Eye (tissue), 1 donor: ENCODE data around the gene TIAM2.
A peak's percentile ranks its signal among the peaks of the same experiment; 100 is the strongest.
"Not testable (repeated sequence)": the region's sequence is repeated elsewhere in the genome, so short reads cannot be mapped to it uniquely, and the experiment has no call there.

Source experiments
- DNase-seq: peaks from one replicate; pipeline ENCODE4 v3.0.0-alpha.2; 2015

Gene TIAM2

GRCh38 chr6:155064303-155064702, 69.2 kb downstream of the TIAM2 start:
- DNase-seq, result no peak

GRCh38 chr6:155066361-155066760, 71.2 kb downstream of the TIAM2 start:
- DNase-seq, result peak; percentile 40

- no peak for DNase-seq
Measured at GRCh38 chr6:155066921-155067680, 72.0 kb downstream of the TIAM2 start.

- DNase-seq, result no peak
Measured at GRCh38 chr6:155067956-155068615, 73.0 kb downstream of the TIAM2 start.

- DNase-seq, result no peak
Measured at GRCh38 chr6:155069543-155069942, 74.4 kb downstream of the TIAM2 start.

- DNase-seq, result peak; percentile 64
Measured at GRCh38 chr6:155075930-155076695, 81.0 kb downstream of the TIAM2 start.

- DNase-seq, result no peak
Measured at GRCh38 chr6:155077331-155077730, 82.2 kb downstream of the TIAM2 start.

GRCh38 chr6:155077784-155078183, 82.7 kb downstream of the TIAM2 start:
- peak; percentile 63 for DNase-seq

- peak; percentile 88 for DNase-seq
Measured at GRCh38 chr6:155078331-155078745, 83.2 kb downstream of the TIAM2 start.

- DNase-seq, result no peak
Measured at GRCh38 chr6:155079985-155080452, 84.9 kb downstream of the TIAM2 start.

GRCh38 chr6:155080881-155081845, 86.0 kb downstream of the TIAM2 start:
- DNase-seq, result no peak

- no peak for DNase-seq
Measured at GRCh38 chr6:155084431-155085123, 89.5 kb downstream of the TIAM2 start.

GRCh38 chr6:155085582-155086257, 90.6 kb downstream of the TIAM2 start:
- DNase-seq, result no peak

- DNase-seq, result no peak
Measured at GRCh38 chr6:155088856-155089255, 93.7 kb downstream of the TIAM2 start.

GRCh38 chr6:155089746-155090145, 94.6 kb downstream of the TIAM2 start:
- no peak for DNase-seq

GRCh38 chr6:155090166-155090565, 95.1 kb downstream of the TIAM2 start:
- peak; percentile 33 for DNase-seq

GRCh38 chr6:155091756-155092155, 96.6 kb downstream of the TIAM2 start:
- no peak for DNase-seq

- DNase-seq, result no peak
Measured at GRCh38 chr6:155093430-155093829, 98.3 kb downstream of the TIAM2 start.

GRCh38 chr6:155100087-155100486, 105.0 kb downstream of the TIAM2 start:
- peak; percentile 71 for DNase-seq

GRCh38 chr6:155100591-155100990, 105.5 kb downstream of the TIAM2 start:
- DNase-seq, result no peak

- DNase-seq, result not testable (repeated sequence)
Measured at GRCh38 chr6:155103083-155103645, 108.0 kb downstream of the TIAM2 start.
